EH (cell line): Measurements from ENCODE around the gene FPR3.
"Not testable (repeated sequence)": the region's sequence is repeated elsewhere in the genome, so short reads cannot be mapped to it uniquely, and the experiment has no call there.

Experiments
- DNase-seq: peaks from one replicate; pipeline ENCODE4 v3.0.0-alpha.2; 2015; ENCODE audit warnings: low read depth

FPR3 gene

GRCh38 chr19:51784109-51784785, 10.7 kb upstream of the FPR3 start:
- no peak for DNase-seq

DNA sequence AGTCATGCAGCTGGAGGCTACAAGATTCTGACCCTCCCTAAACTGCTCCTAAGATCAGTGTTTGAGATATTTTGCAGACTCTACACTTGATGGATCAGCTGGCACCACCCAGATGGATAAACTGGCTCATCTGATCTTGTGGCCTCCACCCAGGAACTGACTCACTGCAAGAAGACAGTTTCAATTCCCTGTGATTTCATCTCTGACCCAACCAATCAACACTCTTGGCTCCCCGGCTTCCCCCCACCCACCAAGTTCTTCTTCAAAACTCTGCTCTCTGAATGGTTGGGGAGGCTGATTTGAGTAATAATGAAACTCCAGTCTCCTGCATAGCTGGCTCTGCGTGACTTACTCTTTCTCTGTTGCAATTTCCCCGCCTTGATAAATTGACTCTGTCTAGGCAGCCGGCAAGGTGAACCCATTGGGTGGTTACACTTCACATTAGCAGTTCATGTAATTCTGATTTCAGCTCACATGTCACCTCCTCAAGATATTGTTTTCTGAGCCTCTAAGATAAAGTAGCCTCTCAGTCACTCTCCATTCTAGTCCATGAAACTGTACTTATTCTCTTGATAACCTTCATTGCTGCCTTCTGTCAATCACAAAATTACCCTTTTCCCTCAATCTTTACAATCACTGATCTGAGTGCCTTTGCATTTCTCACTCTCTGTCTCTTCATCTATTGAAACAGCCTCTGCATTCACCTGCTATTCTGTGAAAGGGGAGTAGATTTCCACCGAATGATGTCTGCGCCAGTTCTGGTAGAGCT, 9.9 kb upstream of the FPR3 start:
- DNase-seq: peak; percentile 63

DNA sequence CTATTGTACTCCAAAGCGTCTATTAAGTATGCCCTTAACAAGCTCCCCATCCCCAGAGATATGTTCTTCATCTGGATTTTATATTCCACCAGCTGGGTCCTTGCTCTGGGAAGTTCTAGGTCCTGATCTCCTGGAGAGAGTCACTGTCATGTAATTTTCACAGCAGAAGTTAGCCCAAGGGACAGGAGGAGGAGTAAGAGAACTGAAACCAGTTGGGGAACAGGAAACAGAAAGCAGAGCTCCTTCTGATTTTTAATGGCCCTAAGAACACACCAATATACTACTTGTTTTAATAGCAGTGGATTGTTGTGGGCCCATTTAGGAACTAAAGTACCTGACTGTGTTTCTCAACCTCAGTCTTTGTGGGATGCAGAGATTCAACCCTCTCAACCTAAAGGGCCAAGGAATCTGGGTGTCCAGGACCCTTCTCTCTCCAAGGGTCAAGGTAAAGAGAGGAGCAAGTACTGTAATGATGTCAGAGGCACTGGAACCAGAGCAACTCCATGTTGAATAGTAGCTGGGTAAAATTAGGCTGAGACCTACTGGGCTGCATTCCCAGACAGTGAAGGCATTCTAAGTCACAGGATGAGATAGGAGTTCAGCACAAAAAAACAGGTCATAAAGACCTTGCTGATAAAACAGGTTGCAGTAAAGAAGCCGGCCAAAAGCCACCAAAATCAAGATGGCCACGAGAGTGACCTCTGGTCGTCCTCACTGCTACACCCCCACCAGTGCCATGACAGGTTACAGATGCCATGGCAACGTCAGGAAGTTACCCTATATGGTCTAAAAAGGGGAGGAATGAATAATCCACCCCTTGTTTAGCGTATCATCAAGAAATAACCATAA, 8.1 kb upstream of the FPR3 start:
- no peak for DNase-seq

GRCh38 chr19:51788029-51788428, 6.9 kb upstream of the FPR3 start:
- no peak for DNase-seq

DNA sequence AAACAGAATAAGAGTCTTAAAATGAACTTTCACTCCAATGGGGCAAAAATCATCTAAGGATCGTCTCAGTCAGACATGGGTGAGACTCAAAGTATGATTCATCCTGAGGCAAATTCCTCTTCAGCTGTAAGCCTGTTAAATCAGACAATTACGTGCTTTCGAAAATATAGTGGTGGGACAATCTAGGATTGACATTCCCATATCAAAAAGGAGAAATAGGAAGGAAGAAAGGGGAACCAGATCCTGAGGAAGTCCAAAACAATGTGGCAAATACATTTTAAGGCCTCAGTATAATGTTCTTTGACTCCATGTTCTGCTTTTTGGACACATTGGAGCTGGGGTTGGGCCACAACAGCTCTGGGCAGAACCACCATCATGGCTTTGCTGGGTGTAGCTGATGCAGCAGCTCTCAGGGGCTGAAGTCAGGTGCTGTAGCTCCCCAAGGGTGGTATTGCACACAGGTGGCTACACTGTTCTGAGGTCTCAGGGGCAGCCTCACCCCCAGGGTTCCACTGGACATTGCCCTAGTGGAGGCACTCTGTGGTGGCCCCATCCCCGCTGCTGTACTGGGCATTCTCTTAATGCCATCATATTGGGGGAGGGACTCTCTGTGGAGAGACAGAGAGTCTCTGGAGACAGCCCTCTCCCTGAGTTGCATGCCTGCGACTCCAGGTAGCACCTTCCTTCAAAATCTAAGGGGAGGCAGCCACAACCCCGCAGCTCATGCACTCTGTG, 5.7 kb upstream of the FPR3 start:
- DNase-seq: peak; percentile 44

DNA sequence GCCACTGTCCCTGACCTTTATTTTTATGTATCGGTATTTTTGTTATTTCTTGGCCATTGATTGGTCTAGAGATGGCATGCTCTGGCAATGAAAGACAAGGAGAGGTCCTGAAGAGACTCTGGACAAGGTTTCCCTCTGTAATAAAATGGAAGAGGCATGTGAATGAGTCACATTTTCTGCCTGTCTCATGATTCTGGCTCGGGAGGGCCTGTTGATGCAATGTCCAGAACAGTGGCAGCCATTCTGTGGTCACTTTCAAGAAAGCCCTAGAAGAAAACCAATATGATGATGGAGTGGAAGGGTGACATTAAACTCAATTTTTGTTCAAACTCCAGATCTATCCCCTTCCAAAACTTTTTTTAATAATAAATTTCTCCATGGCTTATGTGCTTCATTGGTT, 2.0 kb upstream of the FPR3 start:
- no peak for DNase-seq

DNA sequence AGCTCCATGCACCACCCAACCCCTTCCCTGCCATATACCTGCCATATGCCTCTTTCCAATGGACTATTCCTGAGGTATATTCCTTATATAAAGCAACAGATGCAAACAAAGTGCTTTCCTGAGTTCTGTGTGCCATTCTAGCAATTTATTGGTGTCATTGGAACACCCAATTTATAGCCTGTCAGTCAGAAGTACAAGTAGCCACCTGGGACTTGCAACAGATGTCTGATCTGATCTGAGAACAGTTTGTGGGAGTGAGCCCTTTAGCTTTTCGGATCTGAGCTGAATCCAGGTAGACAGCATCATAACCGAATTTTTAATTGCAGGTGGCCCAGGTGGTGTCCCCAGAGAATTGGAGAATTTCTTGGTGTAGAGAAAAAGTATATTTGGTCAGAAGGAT, 963 bp upstream of the FPR3 start:
- no peak for DNase-seq

GRCh38 chr19:51796195-51796679, 1.3 kb downstream of the FPR3 start:
- DNase-seq: no peak

GRCh38 chr19:51797480-51797879, 2.5 kb downstream of the FPR3 start:
- DNase-seq: no peak

DNA sequence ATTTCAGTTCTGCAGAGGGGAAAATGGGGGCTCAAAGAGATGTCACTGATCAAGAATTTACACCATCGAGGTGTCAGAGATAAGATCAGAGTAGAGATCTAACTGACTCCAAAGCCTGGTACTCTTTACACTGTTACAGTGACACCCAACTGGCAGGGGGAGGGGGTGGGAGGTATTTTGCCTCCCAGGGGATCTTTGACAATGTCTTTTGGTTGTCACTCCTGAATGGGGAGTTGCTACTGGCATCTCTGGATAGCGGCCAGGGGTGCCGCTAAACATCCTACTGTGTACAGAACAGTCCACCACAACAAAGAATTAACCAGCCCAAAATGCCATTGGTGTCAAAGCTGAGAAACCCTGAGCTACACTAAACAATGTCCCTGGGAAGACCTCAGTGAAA, 3.1 kb downstream of the FPR3 start:
- DNase-seq: no peak

- DNase-seq: peak; percentile 97
Observed at GRCh38 chr19:51799034-51799773, 4.2 kb downstream of the FPR3 start.

GRCh38 chr19:51799774-51800472, 5.0 kb downstream of the FPR3 start:
- DNase-seq: no peak

DNA sequence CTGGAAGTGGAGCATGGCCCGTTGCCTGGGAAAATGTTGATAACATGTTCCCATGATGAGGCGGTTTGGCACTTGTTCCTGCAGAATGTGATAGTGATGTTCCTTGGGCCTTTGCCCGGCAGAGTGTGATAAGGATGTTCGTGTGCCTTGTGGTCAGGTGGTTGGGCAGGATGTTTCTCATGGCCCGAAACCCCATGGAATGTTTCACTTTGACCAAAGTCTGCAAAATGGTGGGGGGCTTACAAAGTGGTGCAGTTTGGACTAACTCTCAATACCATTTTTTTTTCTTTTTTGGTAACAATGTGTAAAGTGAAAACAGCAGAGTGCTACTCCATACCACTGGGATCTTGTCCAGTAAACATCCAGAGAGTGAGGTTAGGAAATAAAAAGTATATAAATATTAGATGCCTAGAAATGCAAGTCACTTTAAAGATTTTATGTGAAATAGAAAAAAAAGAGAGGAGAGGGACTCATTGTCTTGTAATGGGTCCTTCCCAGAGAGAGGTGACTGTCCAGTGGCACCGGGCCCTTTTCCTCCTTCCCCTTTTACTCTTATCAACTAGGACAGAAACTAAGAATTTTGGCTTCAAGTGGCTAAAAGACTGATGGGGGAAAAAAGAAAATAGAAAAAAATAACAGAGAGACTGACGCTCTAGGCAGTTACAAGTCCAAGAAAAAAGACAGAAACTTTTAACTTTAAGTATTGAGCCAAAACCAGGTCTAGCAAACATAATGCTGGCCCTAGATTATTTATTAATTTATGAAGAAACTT, 5.7 kb downstream of the FPR3 start:
- DNase-seq: peak; percentile 34

DNA sequence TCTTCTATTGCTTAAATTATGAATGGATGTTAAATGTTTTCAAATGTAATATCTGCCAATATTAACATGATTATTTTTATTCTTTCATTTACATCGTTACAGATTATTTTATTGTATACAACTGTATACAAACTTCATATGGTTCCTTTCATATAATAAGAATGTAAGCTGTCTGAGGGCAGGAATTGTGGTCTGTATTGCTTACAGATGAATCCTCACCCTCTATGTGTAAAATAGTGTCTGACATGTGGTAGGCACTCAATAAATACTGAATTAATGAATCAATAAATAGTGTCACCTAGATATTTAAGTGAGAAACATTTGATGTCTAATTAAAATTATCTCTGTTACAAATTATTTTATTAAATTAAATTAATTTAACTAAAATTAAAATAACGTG, 7.8 kb downstream of the FPR3 start:
- DNase-seq: no peak

- DNase-seq: no peak
Observed at GRCh38 chr19:51803519-51803918, 8.6 kb downstream of the FPR3 start.

- DNase-seq: no peak
Observed at GRCh38 chr19:51803967-51804366, 9.0 kb downstream of the FPR3 start.

DNA sequence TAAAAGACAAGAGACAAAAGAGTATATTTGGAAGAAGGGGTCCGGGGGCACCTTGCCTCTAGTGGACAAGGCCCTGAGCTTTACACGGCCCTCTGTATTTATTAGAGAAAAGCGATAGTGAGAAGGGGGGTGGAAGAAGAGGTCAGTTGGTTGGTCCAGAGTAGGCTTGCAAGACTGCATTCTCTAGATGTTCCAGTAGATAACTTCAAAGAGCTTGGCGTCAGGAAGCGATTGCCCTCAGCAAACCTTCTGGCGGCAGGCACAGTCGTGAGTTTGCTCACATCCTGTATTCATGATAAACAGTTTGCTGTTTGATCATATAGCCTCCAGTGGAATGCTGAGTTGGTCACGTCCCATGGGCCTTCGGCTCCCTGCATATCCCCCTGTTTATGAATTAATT, 9.8 kb downstream of the FPR3 start:
- DNase-seq: not testable (repeated sequence)

GRCh38 chr19:51805396-51805795, 10.4 kb downstream of the FPR3 start:
- not testable (repeated sequence) for DNase-seq

DNA sequence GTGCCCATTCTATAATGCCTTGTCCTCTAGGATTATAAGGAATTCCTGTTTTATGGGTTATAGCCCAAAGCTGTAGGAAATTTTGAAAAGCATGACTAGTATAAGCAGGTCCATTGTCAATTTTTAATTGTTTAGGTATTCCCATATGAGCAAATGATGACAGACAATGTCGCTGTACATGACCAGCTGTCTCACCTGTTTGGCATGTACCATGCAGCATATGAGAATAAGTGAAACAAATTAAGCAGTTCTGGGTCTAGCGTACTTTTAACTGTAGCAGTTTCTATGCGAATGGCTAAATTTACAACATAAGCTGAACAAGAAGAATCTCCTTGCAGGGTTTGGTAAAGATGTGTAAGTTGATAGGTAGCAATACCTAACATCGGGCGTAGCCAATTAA, 11.6 kb downstream of the FPR3 start:
- not testable (repeated sequence) for DNase-seq
